Activated CD8-positive, alpha-beta memory T cell treated with anti-CD3 and anti-CD28 coated beads, Interleukin-2, amount 10 ng/mL, durations not matched to agents 7 days and 5 days (primary cell): ENCODE measurements around the gene GLOD4. TPM values are rescaled to one million over a fixed set of nuclear protein-coding genes. Genes with fewer than 3 reads are reported as not detected.
"Not testable (repeated sequence)": the region's sequence is repeated elsewhere in the genome, so short reads cannot be mapped to it uniquely, and the experiment has no call there.

Experiments used
- ATAC-seq: fragments of 150-1000 bp; cut with Tn5 transposase; one replicate; pipeline ENCODE4 v1.10.0; 2021; ENCODE audit warnings: moderate library complexity
- CTCF ChIA-PET: fragments of 350-600 bp; sonication (Branson Sonifier 250); formaldehyde crosslinking; loops from one replicate; lab custom pipeline; 2021; ENCODE audit warnings: antibody characterized with exemption; lab: Charles Lee
- DNase-seq: peaks from one replicate; pipeline ENCODE4 v3.0.0-alpha.2; 2020
- H3K27ac Mint-ChIP-seq: one replicate; pipeline ENCODE4 v1.8.0; 2021; ENCODE audit warnings: mild to moderate bottlenecking, mixed read lengths
- H3K27me3 Mint-ChIP-seq: one replicate; pipeline ENCODE4 v1.8.0; 2021; ENCODE audit warnings: mixed read lengths
- H3K36me3 Mint-ChIP-seq: one replicate; pipeline ENCODE4 v1.8.0; 2021; ENCODE audit warnings: mild to moderate bottlenecking, mixed read lengths
- H3K4me1 Mint-ChIP-seq: one replicate; pipeline ENCODE4 v1.8.0; 2021; ENCODE audit warnings: mixed read lengths
- H3K4me3 Mint-ChIP-seq: one replicate; pipeline ENCODE4 v1.8.0; 2021; ENCODE audit warnings: mild to moderate bottlenecking, moderate library complexity, mixed read lengths
- H3K9me3 Mint-ChIP-seq: one replicate; pipeline ENCODE4 v1.8.0; 2022; ENCODE audit warnings: low read depth, mixed read lengths
- total RNA-seq, 2 experiments: library from RNA; stranded (reverse); gene quantifications; one replicate each; pipeline ENCODE4 v1.2.3, GENCODE V29; 2021

The GLOD4 gene
- total RNA-seq, 2 experiments from 2014 or later = 45.1 to 56.3 TPM

DNA sequence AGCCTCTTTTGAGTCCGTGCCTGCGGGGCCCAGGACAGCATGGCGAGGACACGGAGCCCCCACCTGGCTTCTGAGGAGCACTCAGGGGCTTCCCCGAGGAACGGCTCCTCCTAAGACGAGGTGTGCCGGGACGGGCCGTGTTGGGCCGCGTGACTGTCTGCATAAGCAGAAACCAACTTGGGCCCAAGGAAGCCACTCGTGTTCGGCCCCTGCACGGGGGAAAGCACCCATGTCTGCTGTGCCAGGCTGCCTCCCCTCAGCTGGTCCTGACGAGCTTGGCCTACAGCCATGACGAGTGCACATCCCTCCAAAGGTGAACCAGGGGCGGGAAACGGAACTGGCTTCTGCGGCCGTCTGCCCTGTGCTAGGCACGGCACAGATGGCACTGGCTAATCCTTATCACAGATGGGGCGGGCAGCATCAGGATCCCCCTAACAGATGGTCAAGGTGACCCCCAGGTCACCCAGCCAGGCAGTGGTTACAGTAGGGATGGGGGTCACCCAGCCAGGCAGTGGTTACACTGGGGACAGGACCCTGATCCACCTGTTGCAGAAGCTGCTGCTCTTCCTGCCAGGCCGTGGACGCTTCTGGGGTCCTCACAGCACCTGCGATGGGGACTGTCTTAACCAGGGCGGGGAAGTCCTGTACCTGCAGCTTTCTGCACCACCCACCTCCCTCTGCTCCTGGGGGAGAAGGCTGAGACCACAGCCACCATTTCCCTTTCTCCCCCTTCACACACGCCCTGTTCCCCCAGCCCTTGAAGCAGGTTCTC, 25.6 kb upstream of the GLOD4 start:
- Mint-ChIP-seq H3K36me3 (no peaks in the 10 kb centered on the region), H3K4me3 (no peak overlapping the region), H3K4me1 (no peaks in the 10 kb centered on the region), H3K27me3 (no peaks in the 10 kb centered on the region), H3K9me3 (peaks cover 4% of the 10 kb centered on the region), H3K27ac (no peak overlapping the region)
- DNase-seq (no peak), ATAC-seq (no peak)
- CTCF ChIA-PET = no interaction called here

GRCh38 chr17:806781-807522, 24.9 kb upstream of the GLOD4 start:
- Mint-ChIP-seq H3K27ac (no peak overlapping the region), H3K4me3 (no peak overlapping the region), H3K27me3 (no peaks in the 10 kb centered on the region), H3K36me3 (no peaks in the 10 kb centered on the region), H3K9me3 (no peaks in the 10 kb centered on the region), H3K4me1 (no peaks in the 10 kb centered on the region)
- CTCF ChIA-PET = no interaction called here
- DNase-seq (no peak), ATAC-seq (no peak)

GRCh38 chr17:806346-806745, 24.3 kb upstream of the GLOD4 start:
- Mint-ChIP-seq H3K9me3 (no peaks in the 10 kb centered on the region), H3K27ac (no peak overlapping the region), H3K36me3 (no peaks in the 10 kb centered on the region), H3K4me3 (no peak overlapping the region), H3K27me3 (no peaks in the 10 kb centered on the region), H3K4me1 (no peaks in the 10 kb centered on the region)
- ATAC-seq (no peak), DNase-seq (no peak)
- CTCF ChIA-PET = no interaction called here

DNA sequence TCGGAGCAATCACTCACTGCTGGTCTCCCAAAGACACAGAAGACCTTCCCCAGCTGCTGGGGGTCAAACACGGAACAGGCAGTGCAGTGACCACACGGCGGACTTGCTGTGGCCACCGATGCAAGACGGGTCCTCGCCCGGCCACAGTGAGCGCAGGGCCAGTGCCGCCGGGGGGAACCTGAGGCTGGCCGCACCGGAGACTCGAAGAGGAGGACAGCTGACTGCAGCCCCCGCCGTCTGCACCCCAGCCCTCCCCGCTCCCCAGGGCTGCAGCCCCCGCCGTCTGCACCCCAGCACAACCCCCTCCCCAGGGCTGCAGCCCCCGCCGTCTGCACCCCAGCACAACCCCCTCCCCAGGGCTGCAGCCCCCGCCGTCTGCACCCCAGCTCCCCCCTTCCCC, 23.8 kb upstream of the GLOD4 start:
- CTCF ChIA-PET, DNase-seq, H3K27me3 Mint-ChIP-seq: not testable (repeated sequence)

GRCh38 chr17:804541-805435, 22.7 kb upstream of the GLOD4 start:
- Mint-ChIP-seq H3K9me3 (no peaks in the 10 kb centered on the region), H3K36me3 (no peaks in the 10 kb centered on the region), H3K27ac (no peak overlapping the region), H3K27me3 (no peaks in the 10 kb centered on the region), H3K4me3 (no peak overlapping the region), H3K4me1 (no peaks in the 10 kb centered on the region)
- no peak for DNase-seq
- CTCF ChIA-PET = no interaction called here
- no peak for ATAC-seq

More for the DNA sequence above, 23.8 kb upstream of the GLOD4 start:
- not testable (repeated sequence) for H3K4me3 Mint-ChIP-seq, H3K9me3 Mint-ChIP-seq, ATAC-seq, H3K27ac Mint-ChIP-seq, H3K4me1 Mint-ChIP-seq, H3K36me3 Mint-ChIP-seq

DNA sequence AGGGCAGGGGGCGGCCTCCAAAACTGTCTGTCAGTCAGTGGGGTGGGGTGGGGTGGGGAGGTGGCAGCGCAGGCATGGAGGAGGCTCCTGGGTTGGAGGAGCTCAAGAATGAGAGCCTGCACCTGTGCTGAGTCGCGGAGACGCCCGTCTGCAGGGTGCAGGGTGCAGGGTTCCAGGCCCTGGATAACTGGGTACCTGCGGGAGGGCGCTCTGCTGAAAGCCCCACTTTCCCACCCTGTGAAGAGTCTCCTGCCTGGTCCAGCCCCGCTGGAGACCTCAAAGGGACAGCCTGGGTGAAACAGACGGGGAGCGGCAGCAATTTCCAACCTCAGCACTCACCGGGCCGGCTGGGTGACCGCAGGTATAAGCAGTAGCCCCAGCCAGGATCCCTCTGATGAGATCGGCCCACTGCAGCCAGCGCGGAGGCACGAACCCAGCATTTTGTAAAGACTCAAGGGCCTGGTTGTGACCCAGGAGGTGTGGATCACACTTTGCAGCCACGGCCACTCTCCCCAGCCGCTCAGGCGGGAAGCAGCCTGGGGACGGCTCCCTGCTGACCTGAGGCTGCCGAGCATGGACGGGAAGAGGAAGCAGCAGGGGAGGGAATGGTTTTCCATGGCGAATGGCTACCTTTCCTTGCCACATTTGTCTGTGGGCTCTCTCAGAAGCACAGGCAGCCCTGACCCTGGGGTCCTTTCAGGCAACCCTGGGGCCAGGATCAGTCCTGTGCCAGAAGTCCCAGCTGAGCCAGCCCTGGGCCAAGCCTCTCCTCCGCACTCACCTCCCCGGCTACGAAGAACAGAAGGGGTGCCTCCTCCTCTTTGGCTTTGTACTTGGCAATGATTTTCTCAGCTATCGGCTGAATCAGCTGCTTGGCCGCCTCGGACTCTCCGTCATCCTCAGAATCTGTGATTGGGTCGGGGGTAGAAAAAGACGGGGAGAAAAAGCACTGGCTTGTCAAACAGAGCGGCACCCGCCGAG, 21.1 kb upstream of the GLOD4 start:
- Mint-ChIP-seq H3K9me3 (no peaks in the 10 kb centered on the region), H3K27me3 (no peaks in the 10 kb centered on the region), H3K27ac (no peak overlapping the region), H3K36me3 (no peaks in the 10 kb centered on the region), H3K4me1 (no peaks in the 10 kb centered on the region), H3K4me3 (no peak overlapping the region)
- ATAC-seq = no peak
- CTCF ChIA-PET = no interaction called here
- no peak for DNase-seq

GRCh38 chr17:802481-802880, 20.4 kb upstream of the GLOD4 start:
- H3K27ac Mint-ChIP-seq = no peak overlapping the region
- CTCF ChIA-PET = no interaction called here
- H3K4me3 Mint-ChIP-seq = no peak overlapping the region
- no peaks in the 10 kb centered on the region for H3K4me1 Mint-ChIP-seq
- no peaks in the 10 kb centered on the region for H3K36me3 Mint-ChIP-seq
- DNase-seq = no peak
- H3K9me3 Mint-ChIP-seq = no peaks in the 10 kb centered on the region
- ATAC-seq = no peak
- H3K27me3 Mint-ChIP-seq = no peaks in the 10 kb centered on the region

DNA sequence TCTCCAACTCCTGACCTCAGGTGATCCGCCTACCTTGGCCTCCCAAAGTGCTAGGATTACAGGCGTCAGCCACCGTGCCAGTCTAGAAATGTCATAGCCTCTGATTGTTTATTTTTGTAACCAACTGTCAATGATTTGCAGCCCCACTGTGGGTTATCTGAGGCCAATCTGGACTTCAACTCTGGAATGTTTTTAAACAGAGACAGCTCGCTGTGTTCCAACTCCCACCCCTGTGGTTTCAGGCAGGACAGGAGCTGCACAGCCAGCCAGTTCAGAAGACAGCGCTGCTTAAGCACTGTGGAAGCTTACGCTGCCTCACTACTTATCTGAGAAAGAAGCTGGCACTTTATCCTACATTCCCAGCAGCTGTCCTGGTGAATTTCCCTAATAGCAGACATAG, 19.6 kb upstream of the GLOD4 start:
- no peaks in the 10 kb centered on the region for H3K9me3 Mint-ChIP-seq
- no peak overlapping the region for H3K4me3 Mint-ChIP-seq
- DNase-seq (no peak), ATAC-seq (no peak)
- no peaks in the 10 kb centered on the region for H3K36me3 Mint-ChIP-seq
- CTCF ChIA-PET = interaction anchor here (1.4 kb wide), 1 partner anchor 179 kb away, joined by 5 read pairs; no protein-coding TSS in a partner anchor
- no peak overlapping the region for H3K27ac Mint-ChIP-seq
- H3K27me3 Mint-ChIP-seq = no peaks in the 10 kb centered on the region
- no peaks in the 10 kb centered on the region for H3K4me1 Mint-ChIP-seq

DNA sequence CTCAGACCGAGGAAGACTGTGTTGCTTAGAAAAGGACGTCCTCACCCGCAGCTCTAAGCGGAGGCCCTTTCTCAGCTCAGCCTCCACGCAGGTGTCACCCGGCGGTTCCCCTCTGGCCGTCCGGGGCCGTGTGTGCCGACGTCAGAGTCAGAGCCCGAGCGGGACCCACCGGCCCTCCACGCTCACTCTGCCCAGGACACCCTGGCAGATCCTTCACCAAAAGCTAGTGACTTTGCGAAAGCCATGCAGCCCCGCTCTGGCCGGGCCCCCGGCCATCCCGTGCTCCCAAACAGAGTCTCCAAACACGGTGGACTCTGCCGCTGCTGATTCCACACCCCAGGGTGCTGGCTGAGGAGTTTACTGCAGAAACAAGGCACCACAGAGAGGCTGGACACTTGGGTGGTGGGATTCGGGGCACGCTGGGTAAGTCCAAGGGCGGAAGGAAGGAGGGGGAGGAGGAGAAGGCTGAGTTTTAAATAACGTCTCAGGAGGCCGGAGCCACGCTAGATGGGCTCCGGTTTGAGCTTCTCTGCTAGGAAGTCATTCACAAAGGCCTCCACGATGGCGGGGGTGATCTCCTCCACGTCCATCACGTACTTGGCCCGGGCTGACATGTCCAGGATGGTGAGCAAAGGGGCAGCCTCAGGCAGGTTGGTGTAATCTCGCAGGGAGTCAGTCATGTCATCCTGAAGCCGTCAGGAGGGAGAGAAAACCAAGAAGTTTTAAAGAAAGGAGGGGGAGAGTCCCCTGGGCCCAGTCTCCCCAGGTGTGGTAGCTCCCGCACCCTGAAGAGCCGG, 18.6 kb upstream of the GLOD4 start:
- Mint-ChIP-seq H3K4me1 (no peaks in the 10 kb centered on the region), H3K27me3 (no peaks in the 10 kb centered on the region), H3K27ac (no peak overlapping the region), H3K4me3 (no peak overlapping the region), H3K36me3 (no peaks in the 10 kb centered on the region), H3K9me3 (no peaks in the 10 kb centered on the region)
- CTCF ChIA-PET = interaction anchor here (1.4 kb wide), 1 partner anchor 180 kb away, joined by 5 read pairs; no protein-coding TSS in a partner anchor
- DNase-seq (no peak), ATAC-seq (no peak)

DNA sequence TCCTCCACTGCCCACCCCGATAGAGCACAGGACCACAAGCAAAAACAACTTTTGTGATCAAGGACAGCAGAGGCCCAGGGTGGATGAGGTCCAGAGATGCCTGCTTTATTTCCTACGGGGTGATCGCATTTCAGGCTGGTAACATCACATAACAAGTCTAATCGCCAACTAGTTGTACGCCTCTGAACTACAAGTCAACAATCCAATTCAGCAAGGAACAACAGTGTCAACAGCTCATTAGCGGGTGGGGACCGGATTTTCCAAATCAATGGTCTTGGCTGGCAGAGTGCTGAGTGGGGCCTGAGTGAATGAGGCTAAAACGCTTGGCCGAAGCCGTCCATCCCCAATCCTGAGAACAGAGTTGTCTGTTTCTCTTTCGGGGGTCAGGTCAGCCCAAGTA, 17.2 kb upstream of the GLOD4 start:
- no peak for ATAC-seq
- H3K27ac Mint-ChIP-seq = no peak overlapping the region
- H3K36me3 Mint-ChIP-seq = no peaks in the 10 kb centered on the region
- no peaks in the 10 kb centered on the region for H3K9me3 Mint-ChIP-seq
- CTCF ChIA-PET = interaction anchor here (1.1 kb wide), 1 partner anchor 197 kb away, joined by 5 read pairs; the partner anchor contains the start of gene TIMM22
- H3K4me3 Mint-ChIP-seq = no peak overlapping the region
- peaks cover 6% of the 10 kb centered on the region for H3K4me1 Mint-ChIP-seq
- no peak for DNase-seq
- no peaks in the 10 kb centered on the region for H3K27me3 Mint-ChIP-seq

DNA sequence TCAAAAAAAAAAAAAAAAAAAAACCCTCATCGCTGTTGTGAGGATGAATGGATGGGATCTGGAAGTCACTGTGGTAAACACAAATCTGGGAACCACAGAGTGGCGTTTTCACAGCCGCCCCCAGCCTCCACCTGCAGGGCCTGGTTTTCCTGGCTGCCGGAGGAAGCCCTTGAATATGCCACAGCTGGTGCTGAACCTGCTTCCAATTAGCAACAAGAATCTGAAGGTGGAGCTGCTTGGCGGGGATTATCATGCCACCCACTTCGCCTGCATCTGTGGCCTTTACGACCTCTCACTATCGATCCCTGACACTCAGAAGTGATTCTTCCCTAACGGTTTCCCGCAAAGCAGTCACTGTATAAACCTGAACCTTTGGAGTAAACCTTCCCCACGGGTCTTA, 16.2 kb upstream of the GLOD4 start:
- Mint-ChIP-seq H3K9me3 (no peaks in the 10 kb centered on the region), H3K4me3 (no peak overlapping the region), H3K4me1 (peaks cover 6% of the 10 kb centered on the region), H3K27ac (no peak overlapping the region), H3K27me3 (no peaks in the 10 kb centered on the region), H3K36me3 (no peaks in the 10 kb centered on the region)
- DNase-seq (no peak), ATAC-seq (no peak)
- CTCF ChIA-PET = interaction anchor here (0.8 to 1.1 kb wide), 3 partner anchors 54 to 198 kb away, joined by 3 to 5 read pairs (median 3); partner anchors contain the start of gene TIMM22
